ENCODE measurements around the gene PATJ.
A peak's percentile ranks its signal among the peaks of the same experiment; 100 is the strongest.

Gene PATJ

GRCh38 chr1:61753998-61754508, 11.8 kb downstream of the PATJ start:
- peak overlapping the region; percentile 4 for H3K4ac ChIP-seq (ENCODE audit: low read depth, low read length)
- peaks cover 32% of the 10 kb centered on the region for H3K79me2 ChIP-seq (ENCODE audit: control insufficient read depth, insufficient read depth, low read length)
- H2BK5ac ChIP-seq (ENCODE audit: low read length), result no peak overlapping the region
- no peaks in the 10 kb centered on the region for H3K36me3 ChIP-seq (ENCODE audit: control insufficient read depth, insufficient read depth, low read length)
- no CpG with 5 or more reads among the region's 1 CpG for WGBS (ENCODE audit: extremely low coverage, insufficient coverage, low lambda C conversion rate)
- H2BK15ac ChIP-seq (replicated peaks; ENCODE audit: low read depth), result no peak overlapping the region
- H4K5ac ChIP-seq (ENCODE audit: low read length), result no peak overlapping the region
- H2BK120ac ChIP-seq (ENCODE audit: low read depth, low read length), result no peak overlapping the region
- H3K18ac ChIP-seq (ENCODE audit: low read length), result no peak overlapping the region
- H3K27ac ChIP-seq (ENCODE audit: low read depth, low read length), result no peak overlapping the region
- no peak overlapping the region for H2AK5ac ChIP-seq (ENCODE audit: low read length)
- H4K8ac ChIP-seq (ENCODE audit: low read depth, low read length), result no peak overlapping the region
- no peak for DNase-seq
- H3K79me1 ChIP-seq (ENCODE audit: low read length), result peaks cover 4% of the 10 kb centered on the region
- H3K4me1 ChIP-seq (ENCODE audit: control insufficient read depth, low read depth, low read length), result no peaks in the 10 kb centered on the region
- H3K56ac ChIP-seq (ENCODE audit: low read length), result no peak overlapping the region
- no peak overlapping the region for H3K4me3 ChIP-seq (ENCODE audit: low read length)
- H3K27me3 ChIP-seq (ENCODE audit: insufficient read depth, low read length, poor library complexity), result no peaks in the 10 kb centered on the region
- H3K9ac ChIP-seq (ENCODE audit: low read length), result no peak overlapping the region
- H3K4me2 ChIP-seq (ENCODE audit: low read length), result no peak overlapping the region
- no peak overlapping the region for H3K23ac ChIP-seq (ENCODE audit: low read length)

- no peaks in the 10 kb centered on the region for H3K36me3 ChIP-seq (ENCODE audit: control insufficient read depth, insufficient read depth, low read length)
- no peak overlapping the region for H2BK5ac ChIP-seq (ENCODE audit: low read length)
- no peaks in the 10 kb centered on the region for H3K27me3 ChIP-seq (ENCODE audit: insufficient read depth, low read length, poor library complexity)
- H3K4me2 ChIP-seq (ENCODE audit: low read length), result no peak overlapping the region
- H3K27ac ChIP-seq (ENCODE audit: low read depth, low read length), result no peak overlapping the region
- no peaks in the 10 kb centered on the region for H3K4me1 ChIP-seq (ENCODE audit: control insufficient read depth, low read depth, low read length)
- peak overlapping the region; percentile 39 for H3K18ac ChIP-seq (ENCODE audit: low read length)
- H2BK15ac ChIP-seq (replicated peaks; ENCODE audit: low read depth), result no peak overlapping the region
- H3K79me2 ChIP-seq (ENCODE audit: control insufficient read depth, insufficient read depth, low read length), result peaks cover 29% of the 10 kb centered on the region
- H4K5ac ChIP-seq (ENCODE audit: low read length), result no peak overlapping the region
- H3K4me3 ChIP-seq (ENCODE audit: low read length), result no peak overlapping the region
- no peak overlapping the region for H3K56ac ChIP-seq (ENCODE audit: low read length)
- peak overlapping the region; percentile 4 for H3K4ac ChIP-seq (ENCODE audit: low read depth, low read length)
- DNase-seq, result no peak
- no peak overlapping the region for H3K9ac ChIP-seq (ENCODE audit: low read length)
- no CpG with 5 or more reads among the region's 4 CpGs for WGBS (ENCODE audit: extremely low coverage, insufficient coverage, low lambda C conversion rate)
- H3K79me1 ChIP-seq (ENCODE audit: low read length), result peaks cover 4% of the 10 kb centered on the region
- no peak overlapping the region for H3K23ac ChIP-seq (ENCODE audit: low read length)
- no peak overlapping the region for H4K8ac ChIP-seq (ENCODE audit: low read depth, low read length)
- H2BK120ac ChIP-seq (ENCODE audit: low read depth, low read length), result no peak overlapping the region
- no peak overlapping the region for H2AK5ac ChIP-seq (ENCODE audit: low read length)
These were observed 12.3 kb downstream of the PATJ start for GRCh38 chr1:61754545-61754944.

GRCh38 chr1:61756773-61757172, 14.5 kb downstream of the PATJ start:
- DNase-seq, result no peak
- H2AK5ac ChIP-seq (ENCODE audit: low read length), result no peak overlapping the region
- no peak overlapping the region for H2BK15ac ChIP-seq (replicated peaks; ENCODE audit: low read depth)
- H3K79me1 ChIP-seq (ENCODE audit: low read length), result peaks cover 4% of the 10 kb centered on the region
- H3K4me1 ChIP-seq (ENCODE audit: control insufficient read depth, low read depth, low read length), result no peaks in the 10 kb centered on the region
- no peak overlapping the region for H3K18ac ChIP-seq (ENCODE audit: low read length)
- no peak overlapping the region for H3K4ac ChIP-seq (ENCODE audit: low read depth, low read length)
- no peaks in the 10 kb centered on the region for H3K27me3 ChIP-seq (ENCODE audit: insufficient read depth, low read length, poor library complexity)
- no peak overlapping the region for H4K8ac ChIP-seq (ENCODE audit: low read depth, low read length)
- H2BK120ac ChIP-seq (ENCODE audit: low read depth, low read length), result no peak overlapping the region
- H3K23ac ChIP-seq (ENCODE audit: low read length), result no peak overlapping the region
- H3K4me3 ChIP-seq (ENCODE audit: low read length), result no peak overlapping the region
- no peak overlapping the region for H3K4me2 ChIP-seq (ENCODE audit: low read length)
- H3K9ac ChIP-seq (ENCODE audit: low read length), result no peak overlapping the region
- peaks cover 24% of the 10 kb centered on the region for H3K79me2 ChIP-seq (ENCODE audit: control insufficient read depth, insufficient read depth, low read length)
- H2BK5ac ChIP-seq (ENCODE audit: low read length), result no peak overlapping the region
- no peak overlapping the region for H3K27ac ChIP-seq (ENCODE audit: low read depth, low read length)
- no CpG with 5 or more reads among the region's 3 CpGs for WGBS (ENCODE audit: extremely low coverage, insufficient coverage, low lambda C conversion rate)
- no peak overlapping the region for H4K5ac ChIP-seq (ENCODE audit: low read length)
- H3K36me3 ChIP-seq (ENCODE audit: control insufficient read depth, insufficient read depth, low read length), result no peaks in the 10 kb centered on the region
- H3K56ac ChIP-seq (ENCODE audit: low read length), result no peak overlapping the region

GRCh38 chr1:61757950-61758349, 15.7 kb downstream of the PATJ start:
- no peak overlapping the region for H2BK5ac ChIP-seq (ENCODE audit: low read length)
- no peak overlapping the region for H3K4me2 ChIP-seq (ENCODE audit: low read length)
- H4K8ac ChIP-seq (ENCODE audit: low read depth, low read length), result no peak overlapping the region
- no peaks in the 10 kb centered on the region for H3K27me3 ChIP-seq (ENCODE audit: insufficient read depth, low read length, poor library complexity)
- H3K79me2 ChIP-seq (ENCODE audit: control insufficient read depth, insufficient read depth, low read length), result peaks cover 26% of the 10 kb centered on the region
- H3K9ac ChIP-seq (ENCODE audit: low read length), result no peak overlapping the region
- no peak overlapping the region for H3K4ac ChIP-seq (ENCODE audit: low read depth, low read length)
- peaks cover 4% of the 10 kb centered on the region for H3K79me1 ChIP-seq (ENCODE audit: low read length)
- H3K56ac ChIP-seq (ENCODE audit: low read length), result no peak overlapping the region
- no peak overlapping the region for H3K18ac ChIP-seq (ENCODE audit: low read length)
- WGBS (ENCODE audit: extremely low coverage, insufficient coverage, low lambda C conversion rate), result no CpG with 5 or more reads among the region's 2 CpGs
- H3K4me3 ChIP-seq (ENCODE audit: low read length), result no peak overlapping the region
- no peak overlapping the region for H4K5ac ChIP-seq (ENCODE audit: low read length)
- no peak overlapping the region for H2BK15ac ChIP-seq (replicated peaks; ENCODE audit: low read depth)
- no peak overlapping the region for H3K27ac ChIP-seq (ENCODE audit: low read depth, low read length)
- H3K23ac ChIP-seq (ENCODE audit: low read length), result no peak overlapping the region
- H3K36me3 ChIP-seq (ENCODE audit: control insufficient read depth, insufficient read depth, low read length), result peaks cover 1% of the 10 kb centered on the region
- no peak overlapping the region for H2AK5ac ChIP-seq (ENCODE audit: low read length)
- no peak overlapping the region for H2BK120ac ChIP-seq (ENCODE audit: low read depth, low read length)
- peak; percentile 23 for DNase-seq
- no peaks in the 10 kb centered on the region for H3K4me1 ChIP-seq (ENCODE audit: control insufficient read depth, low read depth, low read length)

- no peak overlapping the region for H4K5ac ChIP-seq (ENCODE audit: low read length)
- WGBS (ENCODE audit: extremely low coverage, insufficient coverage, low lambda C conversion rate), result no CpG with 5 or more reads among the region's 1 CpG
- H3K56ac ChIP-seq (ENCODE audit: low read length), result no peak overlapping the region
- H3K79me1 ChIP-seq (ENCODE audit: low read length), result no peaks in the 10 kb centered on the region
- H3K4me2 ChIP-seq (ENCODE audit: low read length), result no peak overlapping the region
- no peak overlapping the region for H2AK5ac ChIP-seq (ENCODE audit: low read length)
- no peak overlapping the region for H2BK120ac ChIP-seq (ENCODE audit: low read depth, low read length)
- H3K4ac ChIP-seq (ENCODE audit: low read depth, low read length), result no peak overlapping the region
- no peak overlapping the region for H3K4me3 ChIP-seq (ENCODE audit: low read length)
- no peak overlapping the region for H2BK5ac ChIP-seq (ENCODE audit: low read length)
- H2BK15ac ChIP-seq (replicated peaks; ENCODE audit: low read depth), result no peak overlapping the region
- H3K23ac ChIP-seq (ENCODE audit: low read length), result no peak overlapping the region
- H3K4me1 ChIP-seq (ENCODE audit: control insufficient read depth, low read depth, low read length), result no peaks in the 10 kb centered on the region
- no peak overlapping the region for H3K27ac ChIP-seq (ENCODE audit: low read depth, low read length)
- H3K79me2 ChIP-seq (ENCODE audit: control insufficient read depth, insufficient read depth, low read length), result no peaks in the 10 kb centered on the region
- H3K36me3 ChIP-seq (ENCODE audit: control insufficient read depth, insufficient read depth, low read length), result peaks cover 5% of the 10 kb centered on the region
- DNase-seq, result no peak
- H3K18ac ChIP-seq (ENCODE audit: low read length), result no peak overlapping the region
- no peak overlapping the region for H4K8ac ChIP-seq (ENCODE audit: low read depth, low read length)
- no peak overlapping the region for H3K9ac ChIP-seq (ENCODE audit: low read length)
- H3K27me3 ChIP-seq (ENCODE audit: insufficient read depth, low read length, poor library complexity), result no peaks in the 10 kb centered on the region
These were observed 27.9 kb downstream of the PATJ start for GRCh38 chr1:61770131-61770530.

GRCh38 chr1:61776091-61776490, 33.8 kb downstream of the PATJ start:
- H3K23ac ChIP-seq (ENCODE audit: low read length), result no peak overlapping the region
- no peak overlapping the region for H4K8ac ChIP-seq (ENCODE audit: low read depth, low read length)
- H3K4ac ChIP-seq (ENCODE audit: low read depth, low read length), result no peak overlapping the region
- no peak for DNase-seq
- H3K4me3 ChIP-seq (ENCODE audit: low read length), result no peak overlapping the region
- H3K27me3 ChIP-seq (ENCODE audit: insufficient read depth, low read length, poor library complexity), result no peaks in the 10 kb centered on the region
- H3K36me3 ChIP-seq (ENCODE audit: control insufficient read depth, insufficient read depth, low read length), result peaks cover 2% of the 10 kb centered on the region
- no peak overlapping the region for H3K9ac ChIP-seq (ENCODE audit: low read length)
- no peak overlapping the region for H2BK15ac ChIP-seq (replicated peaks; ENCODE audit: low read depth)
- H3K79me1 ChIP-seq (ENCODE audit: low read length), result no peaks in the 10 kb centered on the region
- H2BK120ac ChIP-seq (ENCODE audit: low read depth, low read length), result no peak overlapping the region
- no peak overlapping the region for H3K4me2 ChIP-seq (ENCODE audit: low read length)
- no peak overlapping the region for H2BK5ac ChIP-seq (ENCODE audit: low read length)
- no peaks in the 10 kb centered on the region for H3K79me2 ChIP-seq (ENCODE audit: control insufficient read depth, insufficient read depth, low read length)
- no peak overlapping the region for H4K5ac ChIP-seq (ENCODE audit: low read length)
- H2AK5ac ChIP-seq (ENCODE audit: low read length), result no peak overlapping the region
- H3K27ac ChIP-seq (ENCODE audit: low read depth, low read length), result no peak overlapping the region
- H3K18ac ChIP-seq (ENCODE audit: low read length), result no peak overlapping the region
- no peaks in the 10 kb centered on the region for H3K4me1 ChIP-seq (ENCODE audit: control insufficient read depth, low read depth, low read length)
- no peak overlapping the region for H3K56ac ChIP-seq (ENCODE audit: low read length)
- WGBS (ENCODE audit: extremely low coverage, insufficient coverage, low lambda C conversion rate), result no CpG with 5 or more reads among the region's 2 CpGs
